Fibroblast of the aortic adventitia (primary cell): Measurements from ENCODE around the gene GOLM1. TPM values are rescaled to one million over a fixed set of nuclear protein-coding genes. Genes with fewer than 3 reads are reported as not detected.
"Not testable (repeated sequence)": the region's sequence is repeated elsewhere in the genome, so short reads cannot be mapped to it uniquely, and the experiment has no call there.

Experiments used
- DNase-seq: peaks from one replicate; pipeline ENCODE4 v3.0.0-alpha.2; 2010; ENCODE audit warnings: low read depth
- H3K4me3 ChIP-seq: 2 replicates; pipeline ENCODE4 v1.5.1; 2011; ENCODE audit warnings: low read depth, mild to moderate bottlenecking, control low read depth, low read length, moderate library complexity
- CTCF ChIP-seq: IDR thresholded peaks from 2 replicates; pipeline ENCODE4 v1.5.1; 2011; ENCODE audit warnings: mild to moderate bottlenecking, low read length, control low read depth, inconsistent platforms; ENCODE audit not compliant: insufficient read depth
- total RNA-seq: library from RNA; depleted of rRNA; stranded (reverse); fragments of >200 nt; gene quantifications from 2 replicates; pipeline ENCODE4 v1.2.3, GENCODE V29; 2012; ENCODE audit warnings: low replicate concordance

The GOLM1 gene
- total RNA-seq, result 53.5 and 72.0 TPM in 2 replicates

- peak; percentile 40 for TF ChIP-seq CTCF
- peak within 1 kb of the TSS; percentile 82 for H3K4me3 ChIP-seq
- DNase-seq, result peak; percentile 50
These were observed at the start of gene GOLM1 for GRCh38 chr9:86098824-86099700. Gene GOLM1 (minus strand): TSS chr9:86099558. CDS start chr9:86079320, 20,238 bp downstream.

GRCh38 chr9:86146671-86147070 lies 47.3 kb upstream of the GOLM1 start:
- DNase-seq, H3K4me3 ChIP-seq: not testable (repeated sequence)

- DNase-seq, H3K4me3 ChIP-seq: not testable (repeated sequence)
These were observed 46.6 kb upstream of the GOLM1 start for GRCh38 chr9:86145960-86146359.

- DNase-seq, result no peak
- no peak overlapping the region for H3K4me3 ChIP-seq
- no peak for TF ChIP-seq CTCF
These were observed 43.6 kb upstream of the GOLM1 start for GRCh38 chr9:86142973-86143372.

GRCh38 chr9:86141843-86142242 lies 42.5 kb upstream of the GOLM1 start:
- no peak for TF ChIP-seq CTCF

GRCh38 chr9:86135371-86135770 lies 36.0 kb upstream of the GOLM1 start:
- TF ChIP-seq CTCF, result no peak
- H3K4me3 ChIP-seq, result no peak overlapping the region
- no peak for DNase-seq

More at GRCh38 chr9:86141843-86142242, 42.5 kb upstream of the GOLM1 start:
- DNase-seq, result no peak
- no peak overlapping the region for H3K4me3 ChIP-seq

- TF ChIP-seq CTCF, result no peak
- H3K4me3 ChIP-seq, result no peak overlapping the region
- DNase-seq, result no peak
These were observed 35.0 kb upstream of the GOLM1 start for GRCh38 chr9:86134361-86134760.
